Panc1 (cell line): ENCODE data around the gene SHF. TPM values are rescaled to one million over a fixed set of nuclear protein-coding genes. Genes with fewer than 3 reads are reported as not detected.

Experiments used
- ATAC-seq: fragments of 200-7000 bp; cut with Tn5 transposase; 2 replicates; pipeline ENCODE4 v1.9.1; 2020; ENCODE audit warnings: mild to moderate bottlenecking, moderate library complexity
- BruUV-seq: library from RNA; stranded (reverse); fragments of 400-500 nt; replicated peaks from 2 replicates; lab custom pipeline; 2021; lab: Mats Ljungman, UMichigan
- CTCF ChIA-PET: fragments of 300-600 bp; sonication (Branson Sonifier 250); formaldehyde crosslinking; loops from one replicate; lab custom pipeline; 2022; ENCODE audit warnings: antibody characterized with exemption; lab: Charles Lee
- POLR2A ChIA-PET: fragments of 300-600 bp; sonication (Branson Sonifier 250); formaldehyde crosslinking; loops from one replicate; lab custom pipeline; 2022; ENCODE audit warnings: antibody characterized with exemption; lab: Charles Lee
- DNase-seq: peaks from one replicate; pipeline ENCODE4 v3.0.0-alpha.2; 2010; ENCODE audit warnings: low read depth, low spot score
- H3K27ac ChIP-seq: 2 replicates; pipeline ENCODE4 v1.5.1; 2011; ENCODE audit warnings: mild to moderate bottlenecking, low read length, inconsistent platforms
- H3K27me3 ChIP-seq: fragments of 200-500 bp; sonication (Bioruptor generic); 2 replicates; pipeline ENCODE4 v1.6.0; 2014; ENCODE audit warnings: low read length, inconsistent platforms; ENCODE audit not compliant: control insufficient read depth, insufficient read depth
- H3K36me3 ChIP-seq: fragments of 200-500 bp; sonication (Bioruptor generic); 2 replicates; pipeline ENCODE4 v1.5.1; 2014; ENCODE audit warnings: inconsistent platforms, mild to moderate bottlenecking, low read length, moderate library complexity; ENCODE audit not compliant: control insufficient read depth, insufficient read depth
- H3K4me1 ChIP-seq: 2 replicates; pipeline ENCODE4 v1.5.1; 2011; ENCODE audit warnings: inconsistent platforms, mild to moderate bottlenecking, low read length, moderate library complexity; ENCODE audit not compliant: control insufficient read depth, insufficient read depth
- H3K4me3 ChIP-seq, 2 experiments: 2 replicates each; pipeline ENCODE4 v1.5.1; 2011 to 2012; ENCODE audit warnings: low read depth in 2 of 2, low read length in 2 of 2, mild to moderate bottlenecking in 2 of 2, inconsistent platforms in 1 of 2, moderate library complexity in 1 of 2
- H3K9me3 ChIP-seq: fragments of 200-500 bp; sonication (Bioruptor generic); 2 replicates; pipeline ENCODE4 v1.5.1; 2014; ENCODE audit warnings: low read depth, mild to moderate bottlenecking, inconsistent platforms, low read length, moderate library complexity; ENCODE audit not compliant: control insufficient read depth, insufficient read depth
- CTCF ChIP-seq: fragments of 450-650 bp; IDR thresholded peaks from 2 replicates; pipeline ENCODE4 v1.5.1; 2017; ENCODE audit warnings: mild to moderate bottlenecking
- POLR2AphosphoS5 ChIP-seq: IDR thresholded peaks from 2 replicates; pipeline ENCODE4 v1.6.1; 2012; ENCODE audit warnings: mild to moderate bottlenecking, low read depth, low read length, moderate library complexity
- REST ChIP-seq, 2 experiments: IDR thresholded peaks; 2 replicates each; pipeline ENCODE4 v1.6.1; 2011 to 2012; ENCODE audit warnings: low read depth in 2 of 2, control low read depth in 1 of 2, low read length in 1 of 2, mild to moderate bottlenecking in 1 of 2, moderate library complexity in 1 of 2; ENCODE audit not compliant: insufficient read depth in 1 of 2
- SIN3A ChIP-seq: IDR thresholded peaks from 2 replicates; pipeline ENCODE4 v1.6.1; 2012; ENCODE audit warnings: low read depth, mild to moderate bottlenecking, low read length, moderate library complexity, borderline replicate concordance; ENCODE audit not compliant: insufficient read depth
- TCF7L2 ChIP-seq: IDR thresholded peaks from 2 replicates; pipeline ENCODE4 v1.6.1; 2011; ENCODE audit warnings: mild to moderate bottlenecking, low read depth, low read length, inconsistent platforms
- in situ Hi-C: cut with HindIII; loops from 2 replicates; pipeline ENCODE4 v1.10.0; 2016; ENCODE audit warnings: low sequenced_read_pairs, low pct_unique_long_range_greater_than_20kb
- intact Hi-C: fragments of 100-400 bp; cut with micrococcal nuclease; formaldehyde crosslinking; loops from one replicate; pipeline ENCODE4 v1.10.0; 2022; ENCODE audit not compliant: unreplicated experiment
- total RNA-seq: library from RNA; stranded (reverse); gene quantifications from one replicate; pipeline ENCODE4 v1.2.1, GENCODE V29; 2021; ENCODE audit not compliant: unreplicated experiment

SHF gene
- total RNA-seq, 1 experiment from 2014 or later = 3.0 TPM

GRCh38 chr15:45146405-45146804 lies 41.4 kb downstream of the SHF start:
- DNase-seq = no peak
- no peak for ATAC-seq

GRCh38 chr15:45144775-45145174 lies 43.0 kb downstream of the SHF start:
- ATAC-seq (no peak), DNase-seq (no peak)
- TF ChIP-seq TCF7L2 (no peak), CTCF (no peak), POLR2AphosphoS5 (no peak), REST (IDR thresholded peaks at IDR 0.05; ENCODE audit: insufficient read depth in 1 of 2, low read depth in 2 of 2, low read length in 1 of 2) (no peak)
- Histone ChIP-seq H3K4me1 (no peaks in the 10 kb centered on the region), H3K4me3 (no peak overlapping the region), H3K27me3 (no peaks in the 10 kb centered on the region), H3K27ac (no peak overlapping the region), H3K9me3 (no peaks in the 10 kb centered on the region), H3K36me3 (no peaks in the 10 kb centered on the region)
- ChIA-PET CTCF (interaction anchor here (0.6 to 1.1 kb wide), 2 partner anchors 26 to 233 kb away, joined by 3 read pairs; no protein-coding TSS in a partner anchor), POLR2A (no interaction called here)
- BruUV-seq = no TSS peak
- intact Hi-C loops (no loop called here), in situ Hi-C loops (no loop called here)

More at GRCh38 chr15:45146405-45146804, 41.4 kb downstream of the SHF start:
- ChIA-PET POLR2A (interaction anchor here (0.5 to 0.7 kb wide), 2 partner anchors 32 to 1219 kb away, joined by 4 to 6 read pairs; no protein-coding TSS in a partner anchor), CTCF (interaction anchor here (1.2 to 1.6 kb wide), 2 partner anchors 17 to 28 kb away, joined by 4 to 6 read pairs; no protein-coding TSS in a partner anchor)
- Histone ChIP-seq H3K36me3 (no peaks in the 10 kb centered on the region), H3K9me3 (no peaks in the 10 kb centered on the region), H3K27ac (no peak overlapping the region), H3K4me3 (no peak overlapping the region), H3K4me1 (no peaks in the 10 kb centered on the region), H3K27me3 (no peaks in the 10 kb centered on the region)
- BruUV-seq = no TSS peak
- in situ Hi-C loops = no loop called here
- no peak for TF ChIP-seq SIN3A
- no peak for TF ChIP-seq REST (IDR thresholded peaks at IDR 0.05; ENCODE audit: insufficient read depth in 1 of 2, low read depth in 2 of 2, low read length in 1 of 2)
- no peak for TF ChIP-seq TCF7L2
- no peak for TF ChIP-seq POLR2AphosphoS5
- TF ChIP-seq CTCF = no peak
- intact Hi-C loops = no loop called here
